ENCODE measurements around the gene R3HDM2.
"Not testable (repeated sequence)": the region's sequence is repeated elsewhere in the genome, so short reads cannot be mapped to it uniquely, and the experiment has no call there.

The R3HDM2 gene

GRCh38 chr12:57446292-57446960 lies 15.6 kb upstream of the R3HDM2 start:
- no peak for DNase-seq
- no peaks in the 10 kb centered on the region for H3K36me3 ChIP-seq (ENCODE audit: control insufficient read depth in 4 of 4, insufficient read depth in 4 of 4, low read length in 3 of 4)
- CTCF ChIA-PET, result interaction anchor here (0.7 to 18.4 kb wide), 6 partner anchors 10 to 160 kb away, joined by 3 to 518 read pairs (median 3); no protein-coding TSS in a partner anchor
- peaks cover 0 to 2% (median 0%) of the 10 kb centered on the region in 5 experiments for H3K9me3 ChIP-seq (ENCODE audit: control extremely low read depth in 1 of 5, control insufficient read depth in 4 of 5, insufficient read depth in 2 of 5, low read depth in 1 of 5, low read length in 4 of 5)
- H3K4me1 ChIP-seq (ENCODE audit: control extremely low read depth in 1 of 4, control insufficient read depth in 4 of 4, insufficient read depth in 4 of 4, low read length in 3 of 4), result no peaks in the 10 kb centered on the region
- H3K27me3 ChIP-seq (replicated peaks in 2 of 5; ENCODE audit: control insufficient read depth in 4 of 5, insufficient read depth in 5 of 5, low read length in 4 of 5), result no peaks in the 10 kb centered on the region
- WGBS (ENCODE audit: insufficient coverage), result 100% methylated on average over 3 of the region's 6 CpGs
- no peak overlapping the region for H3K4me3 ChIP-seq (ENCODE audit: control insufficient read depth in 1 of 7, extremely low read depth in 1 of 7, insufficient read depth in 4 of 7, low read depth in 2 of 7, low read length in 6 of 7)
- POLR2A ChIA-PET, result interaction anchor here (0.6 kb wide), 1 partner anchor 138 kb away, joined by 4 read pairs; no protein-coding TSS in a partner anchor
- H3K27ac ChIP-seq (ENCODE audit: insufficient read depth in 1 of 2, low read depth in 1 of 2, low read length in 2 of 2, poor library complexity in 1 of 2, severe bottlenecking in 2 of 2), result no peak overlapping the region

- Histone ChIP-seq H3K9me3 (ENCODE audit: control extremely low read depth in 1 of 5, control insufficient read depth in 4 of 5, insufficient read depth in 2 of 5, low read depth in 1 of 5, low read length in 4 of 5) (peaks cover 0 to 2% (median 0%) of the 10 kb centered on the region in 5 experiments), H3K4me1 (ENCODE audit: control extremely low read depth in 1 of 4, control insufficient read depth in 4 of 4, insufficient read depth in 4 of 4, low read length in 3 of 4) (no peaks in the 10 kb centered on the region), H3K27ac (ENCODE audit: insufficient read depth in 1 of 2, low read depth in 1 of 2, low read length in 2 of 2, poor library complexity in 1 of 2, severe bottlenecking in 2 of 2) (no peak overlapping the region), H3K36me3 (ENCODE audit: control insufficient read depth in 4 of 4, insufficient read depth in 4 of 4, low read length in 3 of 4) (no peaks in the 10 kb centered on the region), H3K27me3 (replicated peaks in 2 of 5; ENCODE audit: control insufficient read depth in 4 of 5, insufficient read depth in 5 of 5, low read length in 4 of 5) (no peaks in the 10 kb centered on the region), H3K4me3 (ENCODE audit: control insufficient read depth in 1 of 7, extremely low read depth in 1 of 7, insufficient read depth in 4 of 7, low read depth in 2 of 7, low read length in 6 of 7) (no peak overlapping the region)
- POLR2A ChIA-PET, result interaction anchor here (0.9 kb wide), 1 partner anchor 10 kb away, joined by 4 read pairs; no protein-coding TSS in a partner anchor
- CTCF ChIA-PET, result interaction anchor here (0.6 to 18.4 kb wide), 5 partner anchors 9 to 133 kb away, joined by 3 to 518 read pairs (median 4); partner anchors contain the start of gene INHBE
- DNase-seq, result no peak
- WGBS (ENCODE audit: insufficient coverage), result 93% methylated on average over 4 of the region's 5 CpGs
These were observed 13.9 kb upstream of the R3HDM2 start for GRCh38 chr12:57444744-57445143.

- DNase-seq; H3K9me3 ChIP-seq (ENCODE audit: control extremely low read depth in 1 of 5, control insufficient read depth in 4 of 5, insufficient read depth in 2 of 5, low read depth in 1 of 5, low read length in 4 of 5); H3K36me3 ChIP-seq (ENCODE audit: control insufficient read depth in 4 of 4, insufficient read depth in 4 of 4, low read length in 3 of 4); H3K4me3 ChIP-seq (ENCODE audit: control insufficient read depth in 1 of 7, extremely low read depth in 1 of 7, insufficient read depth in 4 of 7, low read depth in 2 of 7, low read length in 6 of 7); H3K27ac ChIP-seq (ENCODE audit: insufficient read depth in 1 of 2, low read depth in 1 of 2, low read length in 2 of 2, poor library complexity in 1 of 2, severe bottlenecking in 2 of 2); H3K4me1 ChIP-seq (ENCODE audit: control extremely low read depth in 1 of 4, control insufficient read depth in 4 of 4, insufficient read depth in 4 of 4, low read length in 3 of 4); POLR2A ChIA-PET; H3K27me3 ChIP-seq (replicated peaks in 2 of 5; ENCODE audit: control insufficient read depth in 4 of 5, insufficient read depth in 5 of 5, low read length in 4 of 5): not testable (repeated sequence)
- WGBS (ENCODE audit: insufficient coverage), result 100% methylated on average over 4 of the region's 6 CpGs
- CTCF ChIA-PET, result interaction anchor here (1.0 to 18.4 kb wide), 4 partner anchors 9 to 133 kb away, joined by 3 to 518 read pairs (median 31); partner anchors contain the start of gene INHBE
These were observed 13.5 kb upstream of the R3HDM2 start for GRCh38 chr12:57444337-57444736.

- POLR2A ChIA-PET, result no interaction called here
- no peak overlapping the region for H3K4me3 ChIP-seq (ENCODE audit: control insufficient read depth in 1 of 7, extremely low read depth in 1 of 7, insufficient read depth in 4 of 7, low read depth in 2 of 7, low read length in 6 of 7)
- no peak overlapping the region for H3K27ac ChIP-seq (ENCODE audit: insufficient read depth in 1 of 2, low read depth in 1 of 2, low read length in 2 of 2, poor library complexity in 1 of 2, severe bottlenecking in 2 of 2)
- peaks cover 0 to 2% (median 0%) of the 10 kb centered on the region in 5 experiments for H3K9me3 ChIP-seq (ENCODE audit: control extremely low read depth in 1 of 5, control insufficient read depth in 4 of 5, insufficient read depth in 2 of 5, low read depth in 1 of 5, low read length in 4 of 5)
- H3K4me1 ChIP-seq (ENCODE audit: control extremely low read depth in 1 of 4, control insufficient read depth in 4 of 4, insufficient read depth in 4 of 4, low read length in 3 of 4), result no peaks in the 10 kb centered on the region
- CTCF ChIA-PET, result interaction anchor here (0.6 to 18.4 kb wide), 4 partner anchors 11 to 130 kb away, joined by 3 to 518 read pairs (median 32); partner anchors contain the start of gene INHBE
- WGBS (ENCODE audit: insufficient coverage), result 43% methylated on average over 1 of the region's 1 CpG
- H3K27me3 ChIP-seq (replicated peaks in 2 of 5; ENCODE audit: control insufficient read depth in 4 of 5, insufficient read depth in 5 of 5, low read length in 4 of 5), result no peaks in the 10 kb centered on the region
- H3K36me3 ChIP-seq (ENCODE audit: control insufficient read depth in 4 of 4, insufficient read depth in 4 of 4, low read length in 3 of 4), result no peaks in the 10 kb centered on the region
- peak in 2 of 3 donors; percentile 33 to 46 for DNase-seq
These were observed 11.1 kb upstream of the R3HDM2 start for GRCh38 chr12:57441846-57442427.

- whole genome bisulfite sequencing (ENCODE audit: insufficient coverage), result no CpG with 5 or more reads among the region's 2 CpGs
- POLR2A ChIA-PET; H3K9me3 ChIP-seq (ENCODE audit: control extremely low read depth in 1 of 5, control insufficient read depth in 4 of 5, insufficient read depth in 2 of 5, low read depth in 1 of 5, low read length in 4 of 5); H3K4me1 ChIP-seq (ENCODE audit: control extremely low read depth in 1 of 4, control insufficient read depth in 4 of 4, insufficient read depth in 4 of 4, low read length in 3 of 4); H3K27ac ChIP-seq (ENCODE audit: insufficient read depth in 1 of 2, low read depth in 1 of 2, low read length in 2 of 2, poor library complexity in 1 of 2, severe bottlenecking in 2 of 2); H3K4me3 ChIP-seq (ENCODE audit: control insufficient read depth in 1 of 7, extremely low read depth in 1 of 7, insufficient read depth in 4 of 7, low read depth in 2 of 7, low read length in 6 of 7); DNase-seq; H3K36me3 ChIP-seq (ENCODE audit: control insufficient read depth in 4 of 4, insufficient read depth in 4 of 4, low read length in 3 of 4); H3K27me3 ChIP-seq (replicated peaks in 2 of 5; ENCODE audit: control insufficient read depth in 4 of 5, insufficient read depth in 5 of 5, low read length in 4 of 5): not testable (repeated sequence)
- CTCF ChIA-PET, result interaction anchor here (0.6 to 18.4 kb wide), 4 partner anchors 12 to 130 kb away, joined by 3 to 518 read pairs (median 32); partner anchors contain the start of gene INHBE
These were observed 10.6 kb upstream of the R3HDM2 start for GRCh38 chr12:57441393-57441792.

- Histone ChIP-seq H3K9me3 (ENCODE audit: control extremely low read depth in 1 of 5, control insufficient read depth in 4 of 5, insufficient read depth in 2 of 5, low read depth in 1 of 5, low read length in 4 of 5) (peaks cover 0 to 2% (median 0%) of the 10 kb centered on the region in 5 experiments), H3K36me3 (ENCODE audit: control insufficient read depth in 4 of 4, insufficient read depth in 4 of 4, low read length in 3 of 4) (no peaks in the 10 kb centered on the region), H3K27me3 (replicated peaks in 2 of 5; ENCODE audit: control insufficient read depth in 4 of 5, insufficient read depth in 5 of 5, low read length in 4 of 5) (no peaks in the 10 kb centered on the region), H3K4me3 (ENCODE audit: control insufficient read depth in 1 of 7, extremely low read depth in 1 of 7, insufficient read depth in 4 of 7, low read depth in 2 of 7, low read length in 6 of 7) (no peak overlapping the region), H3K4me1 (ENCODE audit: control extremely low read depth in 1 of 4, control insufficient read depth in 4 of 4, insufficient read depth in 4 of 4, low read length in 3 of 4) (peaks cover 0 to 11% (median 8%) of the 10 kb centered on the region in 4 experiments), H3K27ac (ENCODE audit: insufficient read depth in 1 of 2, low read depth in 1 of 2, low read length in 2 of 2, poor library complexity in 1 of 2, severe bottlenecking in 2 of 2) (no peak overlapping the region)
- DNase-seq, result no peak
- ChIA-PET POLR2A (interaction anchor here (1.0 kb wide), 1 partner anchor 10 kb away, joined by 3 read pairs; no protein-coding TSS in a partner anchor), CTCF (interaction anchor here (1.0 to 6.0 kb wide), 5 partner anchors 14 to 135 kb away, joined by 3 to 58 read pairs (median 3); partner anchors contain the start of gene INHBE)
- 100% methylated on average over 2 of the region's 4 CpGs for WGBS (ENCODE audit: insufficient coverage)
These were observed 9.0 kb upstream of the R3HDM2 start for GRCh38 chr12:57439762-57440266.

All from common myeloid progenitor, CD34-positive (primary cell).